HepG2 (cell line): Measurements from ENCODE around the gene SLIT1. TPM values are rescaled to one million over a fixed set of nuclear protein-coding genes. Genes with fewer than 3 reads are reported as not detected.

Source experiments
- ATF1 ChIP-seq: IDR thresholded peaks from 2 replicates; pipeline ENCODE4 v1.6.1; 2016; ENCODE audit warnings: mild to moderate bottlenecking, control low read depth
- KDM5B ChIP-seq: sonication (generic); formaldehyde crosslinking; IDR thresholded peaks from 2 replicates; pipeline ENCODE4 v1.4.0; 2020; ENCODE audit warnings: missing genetic modification reagents, mild to moderate bottlenecking, borderline replicate concordance
- MXI1 ChIP-seq: IDR thresholded peaks from 3 replicates; pipeline ENCODE4 v1.6.1; 2012; ENCODE audit warnings: low read depth, low read length, inconsistent platforms, borderline replicate concordance
- MYNN ChIP-seq: sonication (generic); formaldehyde crosslinking; IDR thresholded peaks from 2 replicates; pipeline ENCODE4 v1.4.0; 2020; ENCODE audit warnings: mild to moderate bottlenecking, low read depth, missing genetic modification reagents
- ZBTB3 ChIP-seq: sonication (generic); formaldehyde crosslinking; IDR thresholded peaks from 2 replicates; pipeline ENCODE4 v1.4.0; 2020; ENCODE audit warnings: low read depth, mild to moderate bottlenecking, moderate library complexity, missing genetic modification reagents, borderline replicate concordance
- ZC3H4 ChIP-seq: sonication (generic); formaldehyde crosslinking; IDR thresholded peaks from 2 replicates; pipeline ENCODE4 v1.4.0; 2020; ENCODE audit warnings: missing genetic modification reagents, borderline replicate concordance
- ZNF225 ChIP-seq: sonication (generic); formaldehyde crosslinking; IDR thresholded peaks from 2 replicates; pipeline ENCODE4 v1.4.0; 2020; ENCODE audit warnings: mild to moderate bottlenecking, missing genetic modification reagents
- ZNF549 ChIP-seq: sonication (generic); formaldehyde crosslinking; IDR thresholded peaks from 2 replicates; pipeline ENCODE4 v1.5.0; 2020; ENCODE audit warnings: missing genetic modification reagents
- polyA plus RNA-seq, 8 experiments: library from polyadenylated mRNA; depleted of rRNA in 3 of 8; stranded (reverse) in 7 of 8; unstranded in 1 of 8; fragments of >200 nt; fragmentation: Illumina TruSeq in 4 of 8; extraction: Trizol in 4 of 8; gene quantifications; 2 replicates each; pipeline versions ENCODE4 v1.2.1 to v1.2.3, GENCODE V29; 2011 to 2016; ENCODE audit warnings: low read depth in 4 of 8, missing spikeins in 1 of 8, mixed read lengths in 1 of 8; ENCODE audit not compliant: insufficient read depth in 1 of 8
- total RNA-seq, 5 experiments: library from RNA; depleted of rRNA; stranded (reverse); fragments of >200 nt; fragmentation: Illumina TruSeq; extraction: Trizol; gene quantifications; 2 replicates each; pipeline ENCODE4 v1.2.3, GENCODE V29; 2016; ENCODE audit warnings: low read depth in 1 of 5
- TF ChIP-seq, protein P1 (sequence below): IDR thresholded peaks from 2 replicates; pipeline ENCODE4 v1.6.1; 2016; ENCODE audit warnings: low read depth, missing genetic modification reagents, missing compliant biosample characterization

The SLIT1 gene
- total and polyA plus RNA-seq, 2 of the 13 experiments (the other 11 are each of a cell fraction or from before 2014, with no cell fraction given): 0.09 to 0.33 TPM

DNA sequence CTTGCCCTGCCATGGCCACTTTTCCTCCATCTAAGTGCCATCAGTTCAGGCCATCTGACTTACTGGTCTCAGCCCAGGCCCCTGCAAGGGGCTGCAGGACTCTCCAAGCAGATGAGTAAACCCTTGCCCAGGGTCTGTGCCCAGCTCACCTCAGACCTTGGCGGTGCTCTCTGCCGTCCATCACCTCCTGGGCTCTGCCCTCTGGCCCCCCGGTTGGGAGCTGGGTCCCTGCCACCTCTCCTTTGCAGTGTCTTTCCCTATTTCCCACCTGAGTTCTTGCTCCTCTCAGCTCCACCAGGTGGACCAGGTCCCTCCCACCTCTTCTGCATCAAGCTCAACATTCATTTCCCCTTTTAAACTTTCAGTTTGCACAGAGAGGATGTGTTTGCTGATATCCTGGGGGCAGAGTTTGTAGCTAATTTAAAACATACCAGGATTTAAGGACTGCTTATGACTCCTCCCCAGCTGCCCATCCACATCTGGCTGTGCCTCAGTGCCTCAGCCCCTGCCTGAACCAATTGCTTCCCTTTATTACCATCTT is 135.5 kb downstream of the SLIT1 start (continued):
- TF ChIP-seq, protein P1, sequence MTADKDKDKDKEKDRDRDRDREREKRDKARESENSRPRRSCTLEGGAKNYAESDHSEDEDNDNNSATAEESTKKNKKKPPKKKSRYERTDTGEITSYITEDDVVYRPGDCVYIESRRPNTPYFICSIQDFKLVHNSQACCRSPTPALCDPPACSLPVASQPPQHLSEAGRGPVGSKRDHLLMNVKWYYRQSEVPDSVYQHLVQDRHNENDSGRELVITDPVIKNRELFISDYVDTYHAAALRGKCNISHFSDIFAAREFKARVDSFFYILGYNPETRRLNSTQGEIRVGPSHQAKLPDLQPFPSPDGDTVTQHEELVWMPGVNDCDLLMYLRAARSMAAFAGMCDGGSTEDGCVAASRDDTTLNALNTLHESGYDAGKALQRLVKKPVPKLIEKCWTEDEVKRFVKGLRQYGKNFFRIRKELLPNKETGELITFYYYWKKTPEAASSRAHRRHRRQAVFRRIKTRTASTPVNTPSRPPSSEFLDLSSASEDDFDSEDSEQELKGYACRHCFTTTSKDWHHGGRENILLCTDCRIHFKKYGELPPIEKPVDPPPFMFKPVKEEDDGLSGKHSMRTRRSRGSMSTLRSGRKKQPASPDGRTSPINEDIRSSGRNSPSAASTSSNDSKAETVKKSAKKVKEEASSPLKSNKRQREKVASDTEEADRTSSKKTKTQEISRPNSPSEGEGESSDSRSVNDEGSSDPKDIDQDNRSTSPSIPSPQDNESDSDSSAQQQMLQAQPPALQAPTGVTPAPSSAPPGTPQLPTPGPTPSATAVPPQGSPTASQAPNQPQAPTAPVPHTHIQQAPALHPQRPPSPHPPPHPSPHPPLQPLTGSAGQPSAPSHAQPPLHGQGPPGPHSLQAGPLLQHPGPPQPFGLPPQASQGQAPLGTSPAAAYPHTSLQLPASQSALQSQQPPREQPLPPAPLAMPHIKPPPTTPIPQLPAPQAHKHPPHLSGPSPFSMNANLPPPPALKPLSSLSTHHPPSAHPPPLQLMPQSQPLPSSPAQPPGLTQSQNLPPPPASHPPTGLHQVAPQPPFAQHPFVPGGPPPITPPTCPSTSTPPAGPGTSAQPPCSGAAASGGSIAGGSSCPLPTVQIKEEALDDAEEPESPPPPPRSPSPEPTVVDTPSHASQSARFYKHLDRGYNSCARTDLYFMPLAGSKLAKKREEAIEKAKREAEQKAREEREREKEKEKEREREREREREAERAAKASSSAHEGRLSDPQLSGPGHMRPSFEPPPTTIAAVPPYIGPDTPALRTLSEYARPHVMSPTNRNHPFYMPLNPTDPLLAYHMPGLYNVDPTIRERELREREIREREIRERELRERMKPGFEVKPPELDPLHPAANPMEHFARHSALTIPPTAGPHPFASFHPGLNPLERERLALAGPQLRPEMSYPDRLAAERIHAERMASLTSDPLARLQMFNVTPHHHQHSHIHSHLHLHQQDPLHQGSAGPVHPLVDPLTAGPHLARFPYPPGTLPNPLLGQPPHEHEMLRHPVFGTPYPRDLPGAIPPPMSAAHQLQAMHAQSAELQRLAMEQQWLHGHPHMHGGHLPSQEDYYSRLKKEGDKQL (CRISPR knock-in tag): no peak
- TF ChIP-seq KDM5B (CRISPR knock-in tag) (no peak), ZBTB3 (CRISPR knock-in tag) (no peak), MXI1 (no peak), ATF1 (CRISPR knock-in tag) (no peak), ZC3H4 (CRISPR knock-in tag) (no peak), MYNN (CRISPR knock-in tag) (no peak), ZNF549 (CRISPR knock-in tag) (no peak), ZNF225 (CRISPR knock-in tag) (no peak)
